ENCODE results near the gene ZSCAN12. TPM values are rescaled to one million over a fixed set of nuclear protein-coding genes. Genes with fewer than 3 reads are reported as not detected.

The ZSCAN12 gene
- total RNA-seq, 1 donor from 2014 or later, result 1.8 TPM

DNA sequence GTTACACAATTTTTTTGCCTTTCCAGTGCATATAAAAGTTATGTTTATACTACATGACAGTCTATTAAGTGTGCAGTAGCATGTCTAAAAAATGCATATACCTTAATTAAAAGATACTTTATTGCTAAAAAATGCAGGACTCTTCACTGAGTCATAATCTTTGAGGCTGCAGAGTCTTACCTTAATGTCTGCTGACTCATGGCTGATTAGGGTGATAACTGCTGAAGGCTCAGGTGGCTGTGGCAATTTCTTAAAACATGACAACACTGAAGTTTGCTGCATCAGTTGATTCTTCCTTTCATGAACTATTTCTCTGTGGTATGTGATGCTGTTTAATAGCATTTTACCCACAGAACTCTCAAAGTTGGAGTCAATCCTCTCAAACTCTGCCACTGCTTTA is 24.6 kb upstream of the ZSCAN12 start:
- Histone ChIP-seq H3K4me3 (no peak overlapping the region), H3K9me3 (replicated peaks) (peaks cover 12% of the 10 kb centered on the region), H3K27me3 (ENCODE audit: low read depth) (no peaks in the 10 kb centered on the region), H3K4me1 (no peaks in the 10 kb centered on the region), H3K27ac (replicated peaks) (no peak overlapping the region), H3K36me3 (peaks cover 19% of the 10 kb centered on the region)
- no peak for DNase-seq
- TF ChIP-seq, protein P1, sequence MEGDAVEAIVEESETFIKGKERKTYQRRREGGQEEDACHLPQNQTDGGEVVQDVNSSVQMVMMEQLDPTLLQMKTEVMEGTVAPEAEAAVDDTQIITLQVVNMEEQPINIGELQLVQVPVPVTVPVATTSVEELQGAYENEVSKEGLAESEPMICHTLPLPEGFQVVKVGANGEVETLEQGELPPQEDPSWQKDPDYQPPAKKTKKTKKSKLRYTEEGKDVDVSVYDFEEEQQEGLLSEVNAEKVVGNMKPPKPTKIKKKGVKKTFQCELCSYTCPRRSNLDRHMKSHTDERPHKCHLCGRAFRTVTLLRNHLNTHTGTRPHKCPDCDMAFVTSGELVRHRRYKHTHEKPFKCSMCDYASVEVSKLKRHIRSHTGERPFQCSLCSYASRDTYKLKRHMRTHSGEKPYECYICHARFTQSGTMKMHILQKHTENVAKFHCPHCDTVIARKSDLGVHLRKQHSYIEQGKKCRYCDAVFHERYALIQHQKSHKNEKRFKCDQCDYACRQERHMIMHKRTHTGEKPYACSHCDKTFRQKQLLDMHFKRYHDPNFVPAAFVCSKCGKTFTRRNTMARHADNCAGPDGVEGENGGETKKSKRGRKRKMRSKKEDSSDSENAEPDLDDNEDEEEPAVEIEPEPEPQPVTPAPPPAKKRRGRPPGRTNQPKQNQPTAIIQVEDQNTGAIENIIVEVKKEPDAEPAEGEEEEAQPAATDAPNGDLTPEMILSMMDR (IDR thresholded peaks at IDR 0.05; ENCODE audit: borderline replicate concordance), result no peak
- intact Hi-C loops (cut with micrococcal nuclease), result no loop called here

DNA sequence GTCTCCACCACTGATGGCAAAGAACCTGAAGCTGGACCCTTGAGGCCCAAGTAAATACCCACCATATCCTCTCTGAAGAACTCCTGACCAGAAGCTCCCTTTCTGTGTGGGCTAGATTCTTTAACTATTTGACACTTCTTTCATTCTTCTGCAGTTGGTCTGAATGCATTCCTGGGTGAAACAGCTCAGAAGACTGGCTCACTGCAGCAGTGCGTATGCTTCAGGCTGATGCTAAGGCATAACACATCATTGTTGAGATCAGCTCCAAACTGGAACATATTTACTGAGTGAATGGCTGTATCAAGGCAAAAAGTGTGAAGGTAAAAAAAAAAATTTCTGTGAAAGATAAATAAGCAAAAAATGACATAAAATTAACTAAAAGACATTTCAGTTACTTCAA is 24.0 kb upstream of the ZSCAN12 start:
- DNase-seq, result no peak
- Histone ChIP-seq H3K4me1 (no peaks in the 10 kb centered on the region), H3K4me3 (no peak overlapping the region), H3K27me3 (ENCODE audit: low read depth) (no peaks in the 10 kb centered on the region), H3K9me3 (replicated peaks) (peaks cover 12% of the 10 kb centered on the region), H3K27ac (replicated peaks) (no peak overlapping the region), H3K36me3 (peaks cover 19% of the 10 kb centered on the region)
- intact Hi-C loops (cut with micrococcal nuclease), result no loop called here
- TF ChIP-seq, protein P1 (IDR thresholded peaks at IDR 0.05; ENCODE audit: borderline replicate concordance), result no peak

DNA sequence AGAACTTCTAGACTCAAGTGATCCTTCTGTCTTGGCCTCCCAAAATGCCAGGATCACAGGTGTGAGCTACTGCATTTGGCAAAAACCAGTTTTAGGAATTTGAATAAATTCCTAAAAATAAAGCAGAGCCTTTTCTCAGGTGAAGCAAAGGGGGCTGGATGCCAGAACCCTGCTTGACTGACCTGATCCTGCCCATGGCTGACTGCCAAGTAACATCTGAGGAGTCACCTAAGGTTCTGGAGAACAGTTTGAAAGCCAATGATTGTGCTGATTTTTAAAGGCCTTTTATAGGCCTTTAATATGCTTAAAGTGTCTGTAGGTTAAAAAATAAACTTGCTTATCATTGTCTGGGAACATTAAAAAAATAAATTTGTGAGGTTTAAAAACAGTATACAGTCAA is 14.1 kb upstream of the ZSCAN12 start:
- Histone ChIP-seq H3K9me3 (replicated peaks) (peaks cover 6% of the 10 kb centered on the region), H3K4me3 (no peak overlapping the region), H3K4me1 (no peaks in the 10 kb centered on the region), H3K27ac (replicated peaks) (no peak overlapping the region), H3K36me3 (no peaks in the 10 kb centered on the region), H3K27me3 (ENCODE audit: low read depth) (peaks cover 14% of the 10 kb centered on the region)
- TF ChIP-seq, protein P1 (IDR thresholded peaks at IDR 0.05; ENCODE audit: borderline replicate concordance), result no peak
- no peak for DNase-seq
- intact Hi-C loops (cut with micrococcal nuclease), result no loop called here

DNA sequence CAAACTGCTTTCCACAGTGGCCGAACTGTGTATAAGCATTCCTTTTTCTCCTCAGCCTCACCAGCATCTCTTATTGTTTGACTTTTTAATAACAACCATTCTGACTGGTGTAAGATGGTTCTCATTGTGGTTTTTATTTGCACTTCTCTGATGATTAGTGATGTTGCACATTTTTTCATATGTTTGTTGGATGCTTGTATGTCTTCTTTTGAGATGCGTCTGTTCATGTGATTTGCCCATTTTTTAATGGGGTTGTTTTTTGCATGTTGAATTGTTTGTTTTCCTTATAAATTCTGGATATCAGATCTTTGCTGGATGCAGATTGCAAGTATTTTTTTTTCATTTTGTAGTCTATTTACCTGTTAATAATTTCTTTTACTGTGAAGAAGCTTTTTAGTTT is 11.2 kb upstream of the ZSCAN12 start:
- DNase-seq, result no peak
- H3K4me3 ChIP-seq, result no peak overlapping the region
- peaks cover 6% of the 10 kb centered on the region for H3K9me3 ChIP-seq (replicated peaks)
- no peaks in the 10 kb centered on the region for H3K4me1 ChIP-seq
- intact Hi-C loops (cut with micrococcal nuclease), result no loop called here
- TF ChIP-seq, protein P1 (IDR thresholded peaks at IDR 0.05; ENCODE audit: borderline replicate concordance), result no peak
- no peak overlapping the region for H3K27ac ChIP-seq (replicated peaks)
- peaks cover 40% of the 10 kb centered on the region for H3K27me3 ChIP-seq (ENCODE audit: low read depth)
- H3K36me3 ChIP-seq, result no peaks in the 10 kb centered on the region

DNA sequence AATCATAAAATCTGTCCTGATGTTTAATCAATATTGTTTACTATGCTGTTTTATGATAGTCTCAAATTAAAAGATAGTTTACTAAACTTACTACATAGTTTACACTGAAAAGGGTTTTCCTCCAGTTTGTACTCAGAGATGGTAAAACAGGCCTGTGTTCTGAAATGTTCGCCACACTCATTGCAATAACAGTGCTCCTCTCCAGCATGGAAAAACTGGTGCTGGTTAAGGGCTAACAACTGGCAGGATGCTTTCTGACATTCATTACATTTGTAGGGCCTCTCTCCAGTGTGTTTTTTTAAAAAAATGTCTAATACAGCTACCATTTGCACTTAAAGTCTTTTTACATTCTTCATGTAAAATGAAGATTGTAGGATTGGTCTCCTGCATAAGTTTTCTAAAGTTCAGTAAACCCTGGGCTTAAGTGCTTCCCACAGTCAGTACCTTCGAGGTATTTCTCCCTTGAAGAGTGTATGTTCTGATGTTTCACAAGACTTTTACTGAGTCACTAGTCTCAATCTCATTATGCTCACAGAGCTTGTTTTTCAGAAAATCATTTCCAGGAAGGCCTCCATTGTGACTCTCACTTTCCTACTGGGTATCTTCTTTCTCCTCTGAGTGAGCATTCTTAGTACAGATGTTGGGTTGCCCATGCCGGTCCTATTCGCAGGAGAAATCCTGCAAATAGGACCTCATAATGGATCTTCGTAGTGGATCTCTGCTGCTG is 8.7 kb upstream of the ZSCAN12 start:
- Histone ChIP-seq H3K36me3 (no peaks in the 10 kb centered on the region), H3K9me3 (replicated peaks) (no peaks in the 10 kb centered on the region), H3K27me3 (ENCODE audit: low read depth) (peaks cover 56% of the 10 kb centered on the region), H3K4me3 (no peak overlapping the region), H3K27ac (replicated peaks) (no peak overlapping the region), H3K4me1 (no peaks in the 10 kb centered on the region)
- DNase-seq, result no peak
- intact Hi-C loops (cut with micrococcal nuclease), result no loop called here
- TF ChIP-seq, protein P1 (IDR thresholded peaks at IDR 0.05; ENCODE audit: borderline replicate concordance), result no peak

Measured in left ventricle myocardium inferior (tissue), 1 donor.